SK-N-MC (cell line): ENCODE data around the gene ACAA2.

Source experiments
- DNase-seq: peaks from one replicate; pipeline ENCODE4 v3.0.0-alpha.2; 2011; ENCODE audit warnings: low read depth, low spot score
- H3K27ac ChIP-seq: fragments of 200-600 bp; sonication (generic); 2 replicates; pipeline ENCODE4 v1.5.1; 2016; ENCODE audit warnings: mixed run types
- H3K36me3 ChIP-seq: fragments of 200-600 bp; sonication (generic); 2 replicates; pipeline ENCODE4 v1.6.1; 2017; ENCODE audit warnings: antibody characterized with exemption, low read length, mixed read lengths; ENCODE audit not compliant: insufficient read depth
- H3K4me3 ChIP-seq: fragments of 200-600 bp; sonication (generic); 2 replicates; pipeline ENCODE4 v1.5.1; 2016
- H3K9ac ChIP-seq: fragments of 200-600 bp; sonication (generic); 2 replicates; pipeline ENCODE4 v1.8.0; 2017; ENCODE audit warnings: mixed run types, mixed read lengths; ENCODE audit not compliant: insufficient read length
- H3K9me3 ChIP-seq: fragments of 200-600 bp; sonication (generic); 2 replicates; pipeline ENCODE4 v1.6.1; 2017; ENCODE audit warnings: low read depth, mild to moderate bottlenecking, antibody characterized with exemption, low read length, moderate library complexity, mixed read lengths
- EZH2 ChIP-seq: fragments of 200-600 bp; sonication (generic); IDR thresholded peaks from one replicate; pipeline ENCODE4 v1.6.1; 2017; ENCODE audit warnings: antibody characterized with exemption
- FOXP2 ChIP-seq: optimal IDR thresholded peaks from 2 replicates; pipeline ENCODE3; 2011; ENCODE audit warnings: mild to moderate bottlenecking, moderate library complexity; ENCODE audit not compliant: insufficient read depth; ENCODE audit errors: extremely low read length, control extremely low read depth
- POLR2AphosphoS5 ChIP-seq: IDR thresholded peaks from 2 replicates; pipeline ENCODE4 v1.6.1; 2012; ENCODE audit warnings: mild to moderate bottlenecking, low read depth, low read length, borderline replicate concordance

The ACAA2 gene

GRCh38 chr18:49855711-49856415, 42.5 kb upstream of the ACAA2 start:
- Histone ChIP-seq H3K36me3 (no peaks in the 10 kb centered on the region), H3K4me3 (no peak overlapping the region), H3K9me3 (no peaks in the 10 kb centered on the region), H3K27ac (no peak overlapping the region), H3K9ac (no peak overlapping the region)
- no peak for DNase-seq
- TF ChIP-seq POLR2AphosphoS5 (no peak), FOXP2 (no peak), EZH2 (no peak)

- Histone ChIP-seq H3K36me3 (no peaks in the 10 kb centered on the region), H3K9me3 (no peaks in the 10 kb centered on the region), H3K9ac (no peak overlapping the region), H3K27ac (no peak overlapping the region), H3K4me3 (no peak overlapping the region)
- no peak for DNase-seq
- TF ChIP-seq EZH2 (no peak), FOXP2 (no peak), POLR2AphosphoS5 (no peak)
Observed at GRCh38 chr18:49854681-49855080, 41.3 kb upstream of the ACAA2 start.

GRCh38 chr18:49853436-49853835, 40.1 kb upstream of the ACAA2 start:
- no peak for DNase-seq
- TF ChIP-seq POLR2AphosphoS5 = no peak
- no peak for TF ChIP-seq FOXP2
- TF ChIP-seq EZH2 = no peak

GRCh38 chr18:49853011-49853410, 39.7 kb upstream of the ACAA2 start:
- Histone ChIP-seq H3K4me3 (no peak overlapping the region), H3K9ac (no peak overlapping the region), H3K27ac (no peak overlapping the region), H3K9me3 (no peaks in the 10 kb centered on the region), H3K36me3 (no peaks in the 10 kb centered on the region)
- no peak for TF ChIP-seq FOXP2
- TF ChIP-seq POLR2AphosphoS5 = no peak
- no peak for TF ChIP-seq EZH2
- DNase-seq = no peak

More at GRCh38 chr18:49853436-49853835, 40.1 kb upstream of the ACAA2 start:
- H3K27ac ChIP-seq = no peak overlapping the region
- H3K9me3 ChIP-seq = no peaks in the 10 kb centered on the region
- H3K9ac ChIP-seq = no peak overlapping the region
- no peak overlapping the region for H3K4me3 ChIP-seq
- no peaks in the 10 kb centered on the region for H3K36me3 ChIP-seq

- Histone ChIP-seq H3K27ac (no peak overlapping the region), H3K9me3 (no peaks in the 10 kb centered on the region), H3K4me3 (no peak overlapping the region), H3K9ac (no peak overlapping the region), H3K36me3 (no peaks in the 10 kb centered on the region)
- DNase-seq = no peak
- TF ChIP-seq POLR2AphosphoS5 (no peak), EZH2 (no peak), FOXP2 (no peak)
Observed at GRCh38 chr18:49851624-49852023, 38.3 kb upstream of the ACAA2 start.

GRCh38 chr18:49850636-49851035, 37.3 kb upstream of the ACAA2 start:
- no peak for DNase-seq
- no peak overlapping the region for H3K27ac ChIP-seq
- TF ChIP-seq POLR2AphosphoS5 (no peak), EZH2 (no peak), FOXP2 (no peak)

GRCh38 chr18:49849331-49850217, 36.2 kb upstream of the ACAA2 start:
- Histone ChIP-seq H3K36me3 (no peaks in the 10 kb centered on the region), H3K9me3 (no peaks in the 10 kb centered on the region), H3K9ac (no peak overlapping the region), H3K4me3 (no peak overlapping the region), H3K27ac (no peak overlapping the region)
- no peak for DNase-seq
- TF ChIP-seq EZH2 (no peak), FOXP2 (no peak), POLR2AphosphoS5 (no peak)

More at GRCh38 chr18:49850636-49851035, 37.3 kb upstream of the ACAA2 start:
- no peak overlapping the region for H3K9ac ChIP-seq
- H3K4me3 ChIP-seq = no peak overlapping the region
- no peaks in the 10 kb centered on the region for H3K9me3 ChIP-seq
- H3K36me3 ChIP-seq = no peaks in the 10 kb centered on the region

- H3K27ac ChIP-seq = no peak overlapping the region
- H3K36me3 ChIP-seq = no peaks in the 10 kb centered on the region
- H3K4me3 ChIP-seq = no peak overlapping the region
- H3K9ac ChIP-seq = no peak overlapping the region
- H3K9me3 ChIP-seq = no peaks in the 10 kb centered on the region
- TF ChIP-seq EZH2 (no peak), FOXP2 (no peak), POLR2AphosphoS5 (no peak)
- no peak for DNase-seq
Observed at GRCh38 chr18:49848115-49848514, 34.8 kb upstream of the ACAA2 start.

GRCh38 chr18:49847524-49847923, 34.2 kb upstream of the ACAA2 start:
- Histone ChIP-seq H3K9me3 (no peaks in the 10 kb centered on the region), H3K27ac (no peak overlapping the region), H3K36me3 (no peaks in the 10 kb centered on the region), H3K9ac (no peak overlapping the region), H3K4me3 (no peak overlapping the region)
- no peak for DNase-seq
- no peak for TF ChIP-seq FOXP2
- TF ChIP-seq EZH2 = no peak
- TF ChIP-seq POLR2AphosphoS5 = no peak
